A549 (cell line): ENCODE data around the gene ARSJ.

Source experiments
- HOXA7 ChIP-seq: fragments of 250-450 bp; sonication (Bioruptor Pico); IDR thresholded peaks from 2 replicates; pipeline ENCODE4 v1.5.0; 2020; ENCODE audit warnings: mild to moderate bottlenecking, moderate library complexity
- POLR2A ChIP-seq: IDR thresholded peaks from 2 replicates; pipeline ENCODE4 v1.6.1; 2012; ENCODE audit warnings: mild to moderate bottlenecking, low read length
- REST ChIP-seq: fragments of 200-600 bp; sonication (generic); IDR thresholded peaks from 2 replicates; pipeline ENCODE4 v1.6.1; 2016; ENCODE audit warnings: antibody characterized with exemption, mild to moderate bottlenecking, moderate library complexity

- TF ChIP-seq REST (no peak), HOXA7 (no peak), POLR2A (no peak)
Measured at GRCh38 chr4:113968473-113968872, 11.0 kb downstream of the ARSJ start.
